GM12875 (cell line): ENCODE measurements around the gene FKBP8.

Experiments used
- H3K4me3 ChIP-seq: one replicate; pipeline ENCODE4 v1.5.1; 2011; ENCODE audit warnings: low read depth, low read length, control low read depth
- TF ChIP-seq, protein P1 (sequence below): IDR thresholded peaks from 2 replicates; pipeline ENCODE4 v1.5.1; 2011; ENCODE audit warnings: low read depth, mild to moderate bottlenecking, control low read depth, inconsistent platforms, low read length, moderate library complexity, borderline replicate concordance; ENCODE audit not compliant: insufficient read depth

FKBP8 gene

GRCh38 chr19:18510216-18510615 lies 33.2 kb downstream of the FKBP8 start:
- TF ChIP-seq, protein P1, sequence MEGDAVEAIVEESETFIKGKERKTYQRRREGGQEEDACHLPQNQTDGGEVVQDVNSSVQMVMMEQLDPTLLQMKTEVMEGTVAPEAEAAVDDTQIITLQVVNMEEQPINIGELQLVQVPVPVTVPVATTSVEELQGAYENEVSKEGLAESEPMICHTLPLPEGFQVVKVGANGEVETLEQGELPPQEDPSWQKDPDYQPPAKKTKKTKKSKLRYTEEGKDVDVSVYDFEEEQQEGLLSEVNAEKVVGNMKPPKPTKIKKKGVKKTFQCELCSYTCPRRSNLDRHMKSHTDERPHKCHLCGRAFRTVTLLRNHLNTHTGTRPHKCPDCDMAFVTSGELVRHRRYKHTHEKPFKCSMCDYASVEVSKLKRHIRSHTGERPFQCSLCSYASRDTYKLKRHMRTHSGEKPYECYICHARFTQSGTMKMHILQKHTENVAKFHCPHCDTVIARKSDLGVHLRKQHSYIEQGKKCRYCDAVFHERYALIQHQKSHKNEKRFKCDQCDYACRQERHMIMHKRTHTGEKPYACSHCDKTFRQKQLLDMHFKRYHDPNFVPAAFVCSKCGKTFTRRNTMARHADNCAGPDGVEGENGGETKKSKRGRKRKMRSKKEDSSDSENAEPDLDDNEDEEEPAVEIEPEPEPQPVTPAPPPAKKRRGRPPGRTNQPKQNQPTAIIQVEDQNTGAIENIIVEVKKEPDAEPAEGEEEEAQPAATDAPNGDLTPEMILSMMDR: no peak
- H3K4me3 ChIP-seq: no peak overlapping the region

- TF ChIP-seq, protein P1: no peak
These were observed 34.8 kb downstream of the FKBP8 start for GRCh38 chr19:18508585-18508984.

DNA sequence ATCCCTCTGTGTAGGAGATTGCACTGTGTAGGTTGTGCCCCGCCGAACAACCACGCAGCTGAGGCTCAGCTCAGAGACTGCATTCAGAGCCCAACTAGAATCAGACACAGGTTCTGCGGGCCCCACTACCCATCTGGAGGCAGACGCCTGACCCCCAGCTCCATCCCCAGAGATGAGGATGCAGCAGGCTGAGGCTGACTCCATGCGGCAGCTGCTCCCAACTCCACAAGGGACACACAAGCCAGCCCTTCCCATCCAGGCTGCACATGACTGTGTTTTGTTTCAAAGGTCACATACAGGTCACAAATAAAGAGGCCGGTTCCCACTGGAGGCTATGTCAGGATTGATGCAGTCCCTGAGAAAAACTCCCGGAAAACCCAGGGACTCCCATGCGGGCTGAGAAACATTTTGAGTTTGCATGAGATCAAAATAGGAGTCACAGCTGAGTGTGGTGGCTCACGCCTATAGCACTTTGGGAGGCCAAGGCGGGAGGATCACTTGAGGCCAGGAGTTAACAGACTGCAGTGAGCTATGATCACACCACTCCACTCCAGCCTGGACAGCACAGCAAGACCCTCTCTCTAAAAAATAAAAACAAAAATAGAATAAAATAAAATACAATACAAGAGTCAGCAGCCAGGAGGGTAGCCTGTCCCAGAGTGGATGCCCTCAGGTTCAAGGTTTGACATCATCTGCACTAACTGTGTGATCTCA lies 35.5 kb downstream of the FKBP8 start:
- TF ChIP-seq, protein P1: no peak
- H3K4me3 ChIP-seq: no peak overlapping the region

More at GRCh38 chr19:18508585-18508984, 34.8 kb downstream of the FKBP8 start:
- H3K4me3 ChIP-seq: no peak overlapping the region

DNA sequence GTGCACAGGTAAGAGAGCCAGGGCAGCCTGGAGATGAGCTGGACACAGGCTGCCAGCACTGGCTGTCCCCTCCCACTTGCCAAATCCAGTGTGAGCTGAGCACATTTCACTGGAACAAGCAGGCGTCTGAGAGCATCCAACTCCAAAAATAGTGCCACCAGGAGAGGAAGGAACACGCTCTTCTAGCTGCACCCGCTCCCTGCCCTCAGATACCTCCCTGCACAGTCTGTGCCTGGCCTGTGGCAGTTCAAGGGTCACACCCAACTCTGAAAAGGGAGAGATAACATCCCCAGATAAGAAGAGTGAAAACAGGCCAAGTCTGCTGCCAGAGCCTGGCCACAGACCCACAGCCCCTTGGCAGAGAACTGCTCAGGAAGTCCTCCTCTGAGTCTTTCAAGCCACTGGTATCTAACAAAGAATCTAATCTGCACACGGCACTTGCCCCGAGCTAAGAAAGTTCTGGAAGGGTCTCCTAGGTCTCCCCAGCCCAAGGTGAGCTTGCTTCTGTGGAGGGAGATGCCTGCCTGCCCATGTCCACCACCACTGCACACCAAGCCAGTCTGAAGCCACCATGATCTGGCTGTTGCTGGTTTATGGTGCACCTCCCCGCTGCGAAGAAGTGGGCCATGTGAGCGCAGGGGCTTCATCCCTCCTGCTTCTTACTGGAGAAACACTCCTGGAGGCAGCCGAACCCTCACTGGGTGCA lies 36.2 kb downstream of the FKBP8 start:
- TF ChIP-seq, protein P1: no peak

DNA sequence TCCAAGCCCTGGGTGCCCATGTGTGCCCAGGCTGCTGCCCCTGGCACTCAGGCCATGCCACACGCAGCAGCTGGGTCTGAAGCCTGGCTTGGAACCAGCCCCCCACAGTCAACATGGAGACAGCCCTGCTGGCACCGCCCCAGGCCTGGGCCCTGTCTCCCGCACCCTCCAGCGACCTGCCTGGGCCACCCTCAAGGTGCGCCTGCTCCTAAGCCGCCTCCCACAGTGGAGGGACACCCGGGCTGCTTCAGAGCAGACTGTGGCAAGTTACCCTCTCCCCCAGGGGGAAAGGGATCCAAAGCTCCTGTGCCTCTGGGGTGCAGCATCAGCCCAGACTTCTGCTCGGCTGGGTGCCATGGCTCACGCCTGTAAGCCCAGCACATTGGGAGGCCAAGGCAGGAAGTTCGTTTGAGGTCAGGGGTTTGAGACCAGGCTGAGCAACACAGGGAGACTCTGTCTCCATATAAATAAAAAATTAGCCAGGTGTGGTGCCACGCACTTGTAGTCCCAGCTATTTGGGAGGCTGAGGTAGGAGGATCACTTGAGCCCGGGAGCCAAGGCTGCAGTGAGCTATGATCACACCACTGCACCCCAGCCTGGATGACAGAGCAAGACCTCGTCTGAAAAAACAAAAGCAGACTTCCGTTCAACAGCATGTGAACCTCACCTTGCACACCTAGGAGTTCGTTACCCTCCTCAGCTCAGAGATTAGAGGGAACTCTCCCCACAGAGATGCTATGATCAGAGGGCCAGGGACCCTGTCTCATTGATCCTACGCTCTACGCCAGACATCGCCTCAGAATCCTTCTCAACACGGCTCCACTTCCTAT lies 37.1 kb downstream of the FKBP8 start:
- TF ChIP-seq, protein P1: no peak
- H3K4me3 ChIP-seq: no peak overlapping the region

More for the DNA sequence above, 36.2 kb downstream of the FKBP8 start:
- H3K4me3 ChIP-seq: no peak overlapping the region

- H3K4me3 ChIP-seq: no peak overlapping the region
- TF ChIP-seq, protein P1: no peak
These were observed 38.3 kb downstream of the FKBP8 start for GRCh38 chr19:18504886-18505610.
